ENCODE results near the gene STIMATE.

The STIMATE gene

GRCh38 chr3:52816654-52817053 lies 80.7 kb downstream of the STIMATE start:
- TF ChIP-seq, protein P1, sequence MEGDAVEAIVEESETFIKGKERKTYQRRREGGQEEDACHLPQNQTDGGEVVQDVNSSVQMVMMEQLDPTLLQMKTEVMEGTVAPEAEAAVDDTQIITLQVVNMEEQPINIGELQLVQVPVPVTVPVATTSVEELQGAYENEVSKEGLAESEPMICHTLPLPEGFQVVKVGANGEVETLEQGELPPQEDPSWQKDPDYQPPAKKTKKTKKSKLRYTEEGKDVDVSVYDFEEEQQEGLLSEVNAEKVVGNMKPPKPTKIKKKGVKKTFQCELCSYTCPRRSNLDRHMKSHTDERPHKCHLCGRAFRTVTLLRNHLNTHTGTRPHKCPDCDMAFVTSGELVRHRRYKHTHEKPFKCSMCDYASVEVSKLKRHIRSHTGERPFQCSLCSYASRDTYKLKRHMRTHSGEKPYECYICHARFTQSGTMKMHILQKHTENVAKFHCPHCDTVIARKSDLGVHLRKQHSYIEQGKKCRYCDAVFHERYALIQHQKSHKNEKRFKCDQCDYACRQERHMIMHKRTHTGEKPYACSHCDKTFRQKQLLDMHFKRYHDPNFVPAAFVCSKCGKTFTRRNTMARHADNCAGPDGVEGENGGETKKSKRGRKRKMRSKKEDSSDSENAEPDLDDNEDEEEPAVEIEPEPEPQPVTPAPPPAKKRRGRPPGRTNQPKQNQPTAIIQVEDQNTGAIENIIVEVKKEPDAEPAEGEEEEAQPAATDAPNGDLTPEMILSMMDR (IDR thresholded peaks at IDR 0.05; ENCODE audit: low read length) = no peak
- no peak for TF ChIP-seq EZH2 (IDR thresholded peaks at IDR 0.05; ENCODE audit: borderline replicate concordance, low read length)
- no peaks in the 10 kb centered on the region for H3K9me3 ChIP-seq (ENCODE audit: low read length)

DNA sequence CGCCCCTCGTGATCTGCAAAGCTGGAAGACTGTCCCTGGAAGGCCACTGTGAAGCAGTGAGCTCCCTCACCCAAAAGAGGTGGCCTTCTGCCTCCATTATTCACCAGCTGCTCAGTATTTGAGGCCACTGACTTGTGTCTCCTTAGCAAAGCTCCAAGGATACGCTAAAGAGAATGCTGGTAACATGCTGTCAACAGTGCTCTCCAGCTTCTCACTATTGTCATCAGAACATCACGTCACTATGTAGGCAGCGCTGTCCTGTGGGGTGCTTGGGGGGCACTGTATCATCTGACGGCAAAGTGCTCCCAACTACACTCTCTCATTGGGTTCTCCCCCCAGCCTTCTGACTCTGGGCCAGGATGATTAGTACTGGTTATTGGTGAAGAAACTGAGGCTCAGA lies 81.1 kb downstream of the STIMATE start:
- no peak overlapping the region for H2AFZ ChIP-seq (ENCODE audit: low read length)
- H3K9ac ChIP-seq (ENCODE audit: low read length) = no peak overlapping the region
- no peak overlapping the region for H3K4me3 ChIP-seq (ENCODE audit: low read depth, low read length, poor library complexity, severe bottlenecking)
- no peaks in the 10 kb centered on the region for H3K27me3 ChIP-seq (ENCODE audit: insufficient read depth, low read length)
- no peaks in the 10 kb centered on the region for H3F3A ChIP-seq (ENCODE audit: insufficient read depth, low read length)
- no peaks in the 10 kb centered on the region for H3K9me3 ChIP-seq (ENCODE audit: low read length)
- no peaks in the 10 kb centered on the region for H3K36me3 ChIP-seq (ENCODE audit: insufficient read depth, low read length)
- H3K4me1 ChIP-seq (ENCODE audit: insufficient read depth, low read length, severe bottlenecking) = no peaks in the 10 kb centered on the region
- no peak overlapping the region for H3K27ac ChIP-seq (ENCODE audit: low read depth, low read length, poor library complexity, severe bottlenecking)
- H3K9me2 ChIP-seq (ENCODE audit: low read depth, low read length) = no peaks in the 10 kb centered on the region
- H4K20me1 ChIP-seq (ENCODE audit: insufficient read depth, low read length) = no peaks in the 10 kb centered on the region
- no peaks in the 10 kb centered on the region for H3K79me2 ChIP-seq (ENCODE audit: insufficient read depth, low read length)
- TF ChIP-seq EZH2 (IDR thresholded peaks at IDR 0.05; ENCODE audit: borderline replicate concordance, low read length) = no peak
- TF ChIP-seq, protein P1 (IDR thresholded peaks at IDR 0.05; ENCODE audit: low read length) = no peak
- H3K4me2 ChIP-seq (ENCODE audit: low read length) = no peak overlapping the region

More at GRCh38 chr3:52816654-52817053, 80.7 kb downstream of the STIMATE start:
- H3K9me2 ChIP-seq (ENCODE audit: low read depth, low read length) = no peaks in the 10 kb centered on the region
- H3K4me3 ChIP-seq (ENCODE audit: low read depth, low read length, poor library complexity, severe bottlenecking) = no peak overlapping the region
- no peaks in the 10 kb centered on the region for H3K79me2 ChIP-seq (ENCODE audit: insufficient read depth, low read length)
- H3F3A ChIP-seq (ENCODE audit: insufficient read depth, low read length) = no peaks in the 10 kb centered on the region
- H2AFZ ChIP-seq (ENCODE audit: low read length) = no peak overlapping the region
- no peak overlapping the region for H3K27ac ChIP-seq (ENCODE audit: low read depth, low read length, poor library complexity, severe bottlenecking)
- H3K36me3 ChIP-seq (ENCODE audit: insufficient read depth, low read length) = no peaks in the 10 kb centered on the region
- no peaks in the 10 kb centered on the region for H3K27me3 ChIP-seq (ENCODE audit: insufficient read depth, low read length)
- no peaks in the 10 kb centered on the region for H4K20me1 ChIP-seq (ENCODE audit: insufficient read depth, low read length)
- H3K4me2 ChIP-seq (ENCODE audit: low read length) = no peak overlapping the region
- no peak overlapping the region for H3K9ac ChIP-seq (ENCODE audit: low read length)
- no peaks in the 10 kb centered on the region for H3K4me1 ChIP-seq (ENCODE audit: insufficient read depth, low read length, severe bottlenecking)

DNA sequence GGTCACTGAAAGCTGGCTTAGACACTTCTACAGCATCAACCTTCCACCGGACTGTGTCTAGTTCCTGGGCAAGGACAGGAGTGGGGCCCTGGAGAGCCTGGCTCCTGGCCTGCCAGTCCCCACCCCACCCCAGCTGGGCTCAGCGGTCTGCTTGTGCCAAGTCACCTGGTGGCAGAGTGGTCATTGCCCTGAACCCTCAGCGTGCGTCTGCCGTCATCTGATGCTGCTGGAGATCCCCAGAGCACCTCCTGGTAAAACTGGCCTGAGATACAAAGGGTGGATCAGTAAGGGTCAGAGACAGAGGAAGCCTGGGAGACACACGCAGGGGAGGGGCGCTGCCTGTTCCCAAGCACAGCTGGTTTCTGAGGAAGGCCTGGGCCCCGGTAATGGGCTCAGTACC lies 83.5 kb downstream of the STIMATE start:
- Histone ChIP-seq H2AFZ (ENCODE audit: low read length) (no peak overlapping the region), H3K4me3 (ENCODE audit: low read depth, low read length, poor library complexity, severe bottlenecking) (no peak overlapping the region), H4K20me1 (ENCODE audit: insufficient read depth, low read length) (no peaks in the 10 kb centered on the region), H3F3A (ENCODE audit: insufficient read depth, low read length) (no peaks in the 10 kb centered on the region), H3K9me2 (ENCODE audit: low read depth, low read length) (no peaks in the 10 kb centered on the region), H3K79me2 (ENCODE audit: insufficient read depth, low read length) (no peaks in the 10 kb centered on the region), H3K9ac (ENCODE audit: low read length) (no peak overlapping the region), H3K27ac (ENCODE audit: low read depth, low read length, poor library complexity, severe bottlenecking) (no peak overlapping the region), H3K36me3 (ENCODE audit: insufficient read depth, low read length) (no peaks in the 10 kb centered on the region), H3K27me3 (ENCODE audit: insufficient read depth, low read length) (no peaks in the 10 kb centered on the region), H3K4me1 (ENCODE audit: insufficient read depth, low read length, severe bottlenecking) (no peaks in the 10 kb centered on the region), H3K9me3 (ENCODE audit: low read length) (no peaks in the 10 kb centered on the region), H3K4me2 (ENCODE audit: low read length) (no peak overlapping the region)
- TF ChIP-seq, protein P1 (IDR thresholded peaks at IDR 0.05; ENCODE audit: low read length) = no peak
- TF ChIP-seq EZH2 (IDR thresholded peaks at IDR 0.05; ENCODE audit: borderline replicate concordance, low read length) = no peak
